K562 (cell line): ENCODE data around the gene HOXA11. TPM values are rescaled to one million over a fixed set of nuclear protein-coding genes. Genes with fewer than 3 reads are reported as not detected.
A peak's percentile ranks its signal among the peaks of the same experiment; 100 is the strongest.

Source experiments
- ATAC-seq: fragments of 200-7000 bp; cut with Tn5 transposase; 3 replicates; pipeline ENCODE4 v1.9.1; 2020; ENCODE audit warnings: moderate library complexity
- BruUV-seq: library from RNA; stranded (reverse); fragments of 400-500 nt; replicated peaks from 2 replicates; lab custom pipeline; 2021; lab: Mats Ljungman, UMichigan
- CTCF ChIA-PET: fragments of 300-600 bp; formaldehyde crosslinking; extraction: SDS; loops from one replicate; lab custom pipeline; 2021; ENCODE audit warnings: low intra/inter-chr PET ratio; lab: Yijun Ruan, JAX
- POLR2A ChIA-PET: fragments of 300-600, 350-650 bp; sonication (Branson Sonifier 250); formaldehyde crosslinking; extraction: SDS; loops from one replicate; lab custom pipeline; 2021; ENCODE audit warnings: antibody characterized with exemption, inconsistent platforms; lab: Yijun Ruan, JAX
- DNase-seq, 4 experiments: peaks; one replicate each; pipeline versions ENCODE4 v3.0.0 to v3.0.0-alpha.2; 2011 to 2018; ENCODE audit warnings: low spot score in 3 of 4, mixed read lengths in 3 of 4; ENCODE audit errors: extremely low read depth in 1 of 4
- FAIRE-seq: peaks from 2 replicates; lab custom pipeline; 2011; peaks lifted over from hg19 to GRCh38; lab: Jason Lieb, UNC
- H2AFZ ChIP-seq: 2 replicates; pipeline ENCODE4 v1.6.0; 2011; ENCODE audit warnings: low read depth, low read length, control low read depth, inconsistent platforms
- H3K27ac ChIP-seq: fragments of 200-600 bp; 3 replicates; pipeline ENCODE4 v1.8.0; 2011; ENCODE audit warnings: low read depth, mild to moderate bottlenecking, control low read depth, inconsistent platforms, low read length, moderate library complexity, mixed read lengths; ENCODE audit errors: extremely low read depth
- H3K27me3 ChIP-seq, 2 experiments: fragments of 300-600 bp in 1 of 2; 2 replicates in 1 of 2; 3 replicates in 1 of 2; pipeline versions ENCODE4 v1.6.0 to v1.8.0; 2011; ENCODE audit warnings: inconsistent platforms in 2 of 2, low read length in 2 of 2, mild to moderate bottlenecking in 1 of 2, mixed read lengths in 1 of 2, moderate library complexity in 1 of 2; ENCODE audit not compliant: control insufficient read depth in 2 of 2, insufficient read depth in 2 of 2
- H3K36me3 ChIP-seq: fragments of 300-600 bp; 3 replicates; pipeline ENCODE4 v1.8.0; 2011; ENCODE audit warnings: mild to moderate bottlenecking, low read length, inconsistent platforms; ENCODE audit not compliant: control insufficient read depth, insufficient read depth
- H3K4me1 ChIP-seq, 2 experiments: fragments of 200-600 bp in 1 of 2; replicated peaks in 1 of 2; 2 replicates in 1 of 2; 3 replicates in 1 of 2; pipeline versions ENCODE4 v1.5.1 to v1.8.0; 2011; ENCODE audit warnings: inconsistent platforms in 2 of 2, low read length in 2 of 2, mild to moderate bottlenecking in 1 of 2, mixed read lengths in 1 of 2, moderate library complexity in 1 of 2; ENCODE audit not compliant: control insufficient read depth in 2 of 2, insufficient read depth in 2 of 2
- H3K4me2 ChIP-seq: 2 replicates; pipeline ENCODE4 v1.6.1; 2011; ENCODE audit warnings: low read length, control low read depth, inconsistent platforms, mixed read lengths; ENCODE audit not compliant: insufficient read depth
- H3K4me3 ChIP-seq: fragments of 200-600 bp; sonication (generic), shearing (Covaris generic); 2 replicates; pipeline ENCODE4 v1.5.1; 2016; ENCODE audit warnings: control low read depth, inconsistent platforms
- H3K79me2 ChIP-seq: fragments of 200-600 bp; 3 replicates; pipeline ENCODE4 v1.8.0; 2011; ENCODE audit warnings: low read length, inconsistent platforms; ENCODE audit not compliant: control insufficient read depth, insufficient read depth
- H3K9ac ChIP-seq, 2 experiments: 2 replicates each; pipeline versions ENCODE4 v1.6.0 to v1.6.1; 2011; ENCODE audit warnings: low read depth in 2 of 2, low read length in 2 of 2, control low read depth in 1 of 2, inconsistent platforms in 1 of 2, mild to moderate bottlenecking in 1 of 2, mixed read lengths in 1 of 2; ENCODE audit not compliant: insufficient read depth in 1 of 2
- H3K9me1 ChIP-seq: one replicate; pipeline ENCODE4 v1.6.0; 2011; ENCODE audit warnings: inconsistent platforms, mild to moderate bottlenecking, low read length, moderate library complexity; ENCODE audit not compliant: control insufficient read depth, insufficient read depth
- H3K9me3 ChIP-seq: replicated peaks from 2 replicates; pipeline ENCODE4 v1.5.1; 2011; ENCODE audit warnings: low read depth, low read length, inconsistent platforms; ENCODE audit not compliant: control insufficient read depth, insufficient read depth
- H4K20me1 ChIP-seq: replicated peaks from 2 replicates; pipeline ENCODE4 v1.6.1; 2011; ENCODE audit warnings: low read length, inconsistent platforms, mixed read lengths; ENCODE audit not compliant: control insufficient read depth, insufficient read depth
- FOXA3 ChIP-seq, 2 experiments: fragments of 450-650 bp in 1 of 2; sonication (generic) in 1 of 2; formaldehyde crosslinking; IDR thresholded peaks in 1 of 2; conservative IDR thresholded peaks in 1 of 2; 2 replicates each; pipeline versions ENCODE4 v1.4.0 to v1.8.0; 2020 to 2022; ENCODE audit warnings: mild to moderate bottlenecking in 2 of 2, missing genetic modification reagents in 1 of 2
- FOXM1 ChIP-seq, 2 experiments: fragments of 450-650 bp in 1 of 2; sonication (generic) in 1 of 2; formaldehyde crosslinking in 1 of 2; IDR thresholded peaks; 2 replicates each; pipeline versions ENCODE4 v1.6.1 to v1.9.0; 2017 to 2022; ENCODE audit warnings: low read depth in 2 of 2, mild to moderate bottlenecking in 2 of 2, missing genetic modification reagents in 1 of 2, moderate library complexity in 1 of 2
- KLF16 ChIP-seq: IDR thresholded peaks from 2 replicates; pipeline ENCODE4 v1.6.1; 2016; ENCODE audit warnings: antibody characterized with exemption
- NELFE ChIP-seq: IDR thresholded peaks from 2 replicates; pipeline ENCODE4 v1.6.1; 2011; ENCODE audit warnings: mild to moderate bottlenecking; ENCODE audit not compliant: insufficient read depth, insufficient read length
- NEUROD1 ChIP-seq: fragments of 150-350 bp; IDR thresholded peaks from 2 replicates; pipeline ENCODE4 v1.6.1; 2014; ENCODE audit warnings: borderline replicate concordance, low read length, low read depth; ENCODE audit not compliant: partially characterized antibody
- RNF2 ChIP-seq: sonication (generic); IDR thresholded peaks from 2 replicates; pipeline ENCODE4 v1.6.1; 2016
- SNRNP70 ChIP-seq: fragments of 200-400 bp; formaldehyde crosslinking; optimal IDR thresholded peaks from 2 replicates; pipeline ENCODE3; 2017; ENCODE audit warnings: low read depth, low read length
- ZFP36 ChIP-seq: fragments of 150-350 bp; IDR thresholded peaks from 2 replicates; pipeline ENCODE4 v1.6.1; 2018; ENCODE audit warnings: low read length, low read depth; ENCODE audit not compliant: partially characterized antibody
- WGBS: fragments of 100-300 bp; shearing (Covaris generic); methylation state at CpG from one replicate; pipeline ENCODE4 v1.1.6; 2016; ENCODE audit warnings: low coverage, mixed read lengths; ENCODE audit not compliant: insufficient coverage; ENCODE audit errors: missing lambda C conversion rate; 5-methylcytosine and 5-hydroxymethylcytosine counted together
- in situ Hi-C: fragments of 300-500 bp; cut with MboI; formaldehyde crosslinking; loops from 4 replicates; pipeline ENCODE4 v1.15.0; 2018; ENCODE audit warnings: inconsistent platforms, mixed read lengths
- intact Hi-C: fragments of 100-400 bp; cut with micrococcal nuclease; formaldehyde crosslinking; loops from 2 replicates; pipeline ENCODE4 v1.14.2; 2022
- polyA plus RNA-seq, 8 experiments: library from polyadenylated mRNA; depleted of rRNA in 4 of 8; stranded (reverse) in 5 of 8; unstranded in 3 of 8; fragments of >200 nt; fragmentation: Nextera tagmentation in 2 of 8; fragmentation: Illumina TruSeq in 1 of 8; extraction: Ambion mirVana in 2 of 8; extraction: Trizol in 1 of 8; gene quantifications; 2 replicates each; pipeline versions ENCODE4 v1.2.1 to v1.2.3, GENCODE V29; 2011 to 2014; ENCODE audit warnings: inconsistent platforms in 1 of 8, missing spikeins in 1 of 8
- total RNA-seq, 7 experiments: library from RNA; depleted of rRNA in 6 of 7; stranded (reverse); fragments of >200 nt in 6 of 7; fragmentation: Illumina TruSeq in 2 of 7; extraction: Trizol in 2 of 7; gene quantifications; 2 replicates each; pipeline versions ENCODE4 v1.2.1 to v1.2.3, GENCODE V29; 2011 to 2021; ENCODE audit warnings: low replicate concordance in 1 of 7
- TF ChIP-seq, protein P1 (sequence below): IDR thresholded peaks from 2 replicates; pipeline ENCODE4 v1.6.1; 2011; ENCODE audit warnings: borderline replicate concordance, low read depth, mild to moderate bottlenecking, moderate library complexity, low read length; ENCODE audit not compliant: insufficient read depth, poor library complexity, severe bottlenecking
- TF ChIP-seq, protein P2 (sequence below): fragments of 450-650 bp; IDR thresholded peaks from 2 replicates; pipeline ENCODE4 v1.7.1; 2018; ENCODE audit warnings: mild to moderate bottlenecking, low read depth; ENCODE audit not compliant: partially characterized antibody

HOXA11 gene
- total and polyA plus RNA-seq, 9 of the 15 experiments (the other 6 are each of a cell fraction or from before 2014, with no cell fraction given), result not detected

DNA sequence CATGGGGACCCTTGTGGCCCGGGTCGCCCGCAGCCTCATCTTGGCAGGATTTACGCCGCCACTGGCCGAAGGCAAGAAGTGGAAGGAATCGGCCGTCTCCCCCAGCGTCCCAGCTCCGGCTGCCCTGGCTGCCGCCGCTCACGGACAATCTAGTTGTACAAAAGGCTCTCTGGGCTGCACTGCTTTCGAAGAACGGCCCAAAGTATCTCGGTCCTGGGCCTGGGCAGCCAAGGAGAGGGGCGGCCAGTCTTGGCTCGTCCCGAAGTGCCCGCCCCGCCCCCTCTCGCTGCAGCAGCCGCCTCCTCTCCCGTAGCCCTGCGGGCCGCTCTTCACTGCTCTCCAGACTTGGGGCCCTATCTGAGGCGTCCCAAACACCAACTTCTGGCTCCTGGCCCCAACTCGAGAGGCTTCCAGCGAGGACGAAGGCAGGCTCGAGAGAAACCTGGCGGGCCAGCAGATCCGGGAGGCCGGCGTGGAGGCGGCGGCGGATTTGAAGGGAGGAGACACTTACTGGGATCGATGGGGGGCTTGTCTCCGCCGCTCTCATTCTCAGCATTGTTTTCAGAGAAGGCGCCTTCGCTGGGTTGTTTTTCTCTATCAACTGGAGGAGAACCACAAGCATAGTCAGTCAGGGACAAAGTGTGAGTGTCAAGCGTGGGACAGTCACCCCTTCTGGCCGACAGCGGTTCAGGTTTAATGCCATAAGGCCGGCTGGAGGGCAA is 20.5 kb downstream of the HOXA11 start:
- no peaks in the 10 kb centered on the region for H4K20me1 ChIP-seq
- ATAC-seq (peak; percentile 43; the same call in 2 of the 3 replicates), FAIRE-seq (no peak), DNase-seq (peak in 1 of 4 experiments; percentile 14)
- H3K4me3 ChIP-seq, result no peak overlapping the region
- no peak overlapping the region for H3K27ac ChIP-seq
- TF ChIP-seq, protein P1, sequence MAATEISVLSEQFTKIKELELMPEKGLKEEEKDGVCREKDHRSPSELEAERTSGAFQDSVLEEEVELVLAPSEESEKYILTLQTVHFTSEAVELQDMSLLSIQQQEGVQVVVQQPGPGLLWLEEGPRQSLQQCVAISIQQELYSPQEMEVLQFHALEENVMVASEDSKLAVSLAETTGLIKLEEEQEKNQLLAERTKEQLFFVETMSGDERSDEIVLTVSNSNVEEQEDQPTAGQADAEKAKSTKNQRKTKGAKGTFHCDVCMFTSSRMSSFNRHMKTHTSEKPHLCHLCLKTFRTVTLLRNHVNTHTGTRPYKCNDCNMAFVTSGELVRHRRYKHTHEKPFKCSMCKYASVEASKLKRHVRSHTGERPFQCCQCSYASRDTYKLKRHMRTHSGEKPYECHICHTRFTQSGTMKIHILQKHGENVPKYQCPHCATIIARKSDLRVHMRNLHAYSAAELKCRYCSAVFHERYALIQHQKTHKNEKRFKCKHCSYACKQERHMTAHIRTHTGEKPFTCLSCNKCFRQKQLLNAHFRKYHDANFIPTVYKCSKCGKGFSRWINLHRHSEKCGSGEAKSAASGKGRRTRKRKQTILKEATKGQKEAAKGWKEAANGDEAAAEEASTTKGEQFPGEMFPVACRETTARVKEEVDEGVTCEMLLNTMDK, result peak; percentile 35
- no peak for TF ChIP-seq SNRNP70
- TF ChIP-seq FOXA3 (CRISPR knock-in tag; conservative IDR thresholded peaks at IDR 0.05 in 1 of 2, IDR thresholded peaks at IDR 0.05 in 1 of 2), result no peak
- no peak for TF ChIP-seq NELFE
- TF ChIP-seq NEUROD1, result no peak
- TF ChIP-seq KLF16, result no peak
- peak; percentile 71 for TF ChIP-seq ZFP36
- no peak for TF ChIP-seq FOXM1 (IDR thresholded peaks at IDR 0.05; ENCODE audit: low read depth)
- no peak for TF ChIP-seq FOXM1 (CRISPR knock-in tag; IDR thresholded peaks at IDR 0.05; ENCODE audit: low read depth)
- TF ChIP-seq, protein P2, sequence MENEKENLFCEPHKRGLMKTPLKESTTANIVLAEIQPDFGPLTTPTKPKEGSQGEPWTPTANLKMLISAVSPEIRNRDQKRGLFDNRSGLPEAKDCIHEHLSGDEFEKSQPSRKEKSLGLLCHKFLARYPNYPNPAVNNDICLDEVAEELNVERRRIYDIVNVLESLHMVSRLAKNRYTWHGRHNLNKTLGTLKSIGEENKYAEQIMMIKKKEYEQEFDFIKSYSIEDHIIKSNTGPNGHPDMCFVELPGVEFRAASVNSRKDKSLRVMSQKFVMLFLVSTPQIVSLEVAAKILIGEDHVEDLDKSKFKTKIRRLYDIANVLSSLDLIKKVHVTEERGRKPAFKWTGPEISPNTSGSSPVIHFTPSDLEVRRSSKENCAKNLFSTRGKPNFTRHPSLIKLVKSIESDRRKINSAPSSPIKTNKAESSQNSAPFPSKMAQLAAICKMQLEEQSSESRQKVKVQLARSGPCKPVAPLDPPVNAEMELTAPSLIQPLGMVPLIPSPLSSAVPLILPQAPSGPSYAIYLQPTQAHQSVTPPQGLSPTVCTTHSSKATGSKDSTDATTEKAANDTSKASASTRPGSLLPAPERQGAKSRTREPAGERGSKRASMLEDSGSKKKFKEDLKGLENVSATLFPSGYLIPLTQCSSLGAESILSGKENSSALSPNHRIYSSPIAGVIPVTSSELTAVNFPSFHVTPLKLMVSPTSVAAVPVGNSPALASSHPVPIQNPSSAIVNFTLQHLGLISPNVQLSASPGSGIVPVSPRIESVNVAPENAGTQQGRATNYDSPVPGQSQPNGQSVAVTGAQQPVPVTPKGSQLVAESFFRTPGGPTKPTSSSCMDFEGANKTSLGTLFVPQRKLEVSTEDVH, result no peak
- TF ChIP-seq RNF2, result no peak
- in situ Hi-C loops (loop anchor here (5.0 to 25.0 kb wide), 4 partner anchors 652 to 1277 kb away; no protein-coding TSS in a partner anchor), intact Hi-C loops (loop anchor here (5.0 kb wide), 3 partner anchors 302 to 1272 kb away; partner anchors contain the start of genes SKAP2 and SNX10)
- H3K4me2 ChIP-seq, result peak overlapping the region; percentile 11; the same call in 1 of the 2 replicates
- no peak overlapping the region for H3K9ac ChIP-seq
- H2AFZ ChIP-seq, result no peak overlapping the region
- H3K79me2 ChIP-seq, result no peaks in the 10 kb centered on the region
- H3K9me3 ChIP-seq, result no peaks in the 10 kb centered on the region
- WGBS, result 12% methylated on average over 44 of the region's 47 CpGs
- H3K36me3 ChIP-seq, result no peaks in the 10 kb centered on the region
- ChIA-PET POLR2A (no interaction called here), CTCF (no interaction called here)
- peaks cover 0 to 26% of the 10 kb centered on the region in 2 experiments; a peak in 2 of 5 replicates for H3K4me1 ChIP-seq
- no TSS peak for BruUV-seq
- peaks cover 36 to 77% of the 10 kb centered on the region in 2 experiments for H3K27me3 ChIP-seq
- no peaks in the 10 kb centered on the region for H3K9me1 ChIP-seq
